Measurements from ENCODE around the gene LRRC73. TPM values are rescaled to one million over a fixed set of nuclear protein-coding genes. Genes with fewer than 3 reads are reported as not detected.
A peak's percentile ranks its signal among the peaks of the same experiment; 100 is the strongest.

Gene LRRC73
- total and polyA plus RNA-seq, 7 experiments from 2014 or later = 0.22 to 0.84 (median 0.46) TPM; not detected in 2

DNA sequence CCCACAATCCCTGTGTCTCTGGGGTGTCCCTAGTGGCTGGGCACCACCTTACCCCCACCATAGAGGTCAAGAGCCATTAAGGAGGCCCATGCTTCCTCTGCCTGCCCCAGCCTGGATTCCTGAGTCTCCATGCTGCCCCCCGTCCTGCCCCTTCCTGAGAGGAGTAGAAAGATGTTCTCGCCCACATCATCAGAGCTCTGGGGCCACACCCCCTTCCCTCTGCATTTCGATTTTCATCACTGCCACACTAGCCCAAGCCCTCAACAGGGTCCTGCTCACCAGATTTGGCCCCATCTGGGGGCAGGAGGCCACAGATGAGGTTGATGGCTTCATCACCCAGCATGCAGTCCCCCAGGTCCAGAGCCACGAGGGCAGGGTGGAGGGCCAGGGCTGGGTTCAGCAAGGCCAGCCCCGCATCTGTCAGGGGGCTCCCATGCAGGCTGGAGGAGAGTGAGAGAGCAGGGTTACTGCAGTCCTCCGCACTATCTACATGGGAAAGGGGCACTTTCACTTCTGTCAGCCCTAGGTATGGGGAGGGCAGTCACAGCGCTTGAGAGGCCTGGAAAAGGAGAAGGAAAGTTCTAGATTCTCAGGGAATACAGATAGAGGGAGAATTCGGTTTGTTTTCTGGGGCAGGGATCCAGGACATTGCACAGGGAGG lies 1.5 kb downstream of the LRRC73 start:
- H3K27me3 ChIP-seq (ENCODE audit: control insufficient read depth in 2 of 2, insufficient read depth in 2 of 2, low read length in 2 of 2) = peaks cover 0 to 9% of the 10 kb centered on the region in 2 donors
- Mint-ChIP-seq H3K36me3 (peaks cover 0 to 28% (median 14%) of the 10 kb centered on the region in 5 donors), H3K4me1 (peaks cover 10 to 39% (median 27%) of the 10 kb centered on the region in 7 donors), H3K4me3 (peak overlapping the region; percentile 76 to 94 (median 84)), H3K27me3 (peaks cover 15 to 22% (median 19%) of the 10 kb centered on the region in 5 donors), H3K27ac (peak overlapping the region in 4 of 9 donors; percentile 27 to 70 (median 44)), H3K9me3 (peaks cover 0 to 1% (median 0%) of the 10 kb centered on the region in 11 donors)
- H3K4me3 ChIP-seq (ENCODE audit: low read length) = no peak overlapping the region
- H3K4me1 ChIP-seq (ENCODE audit: control insufficient read depth in 2 of 2, insufficient read depth in 2 of 2, low read length in 2 of 2) = peaks cover 0 to 4% of the 10 kb centered on the region in 2 donors
- intact Hi-C loops (cut with micrococcal nuclease) = loop anchor here (5.0 kb wide), 1 partner anchor 141 kb away; the partner anchor contains the start of gene ZNF318 (in 2 of the 2)
- DNase-seq = no peak
- no peaks in the 10 kb centered on the region for H3K9me3 ChIP-seq (ENCODE audit: control insufficient read depth in 2 of 3, low read length in 3 of 3)
- ChIA-PET POLR2A (interaction anchor here (0.6 to 3.1 kb wide), 3 partner anchors 9 to 625 kb away, joined by 4 to 23 read pairs (median 7); partner anchors contain the start of genes POLR1C and YIPF3), CTCF (interaction anchor here (0.9 to 4.6 kb wide), 7 partner anchors 9 to 240 kb away, joined by 3 to 35 read pairs (median 4); partner anchors contain the start of genes POLR1C and YIPF3)
- ATAC-seq = no peak
- no peak overlapping the region for H3K27ac ChIP-seq (ENCODE audit: low read depth, low read length)
- H3K36me3 ChIP-seq (ENCODE audit: control insufficient read depth in 2 of 3, insufficient read depth in 3 of 3, low read length in 3 of 3) = peaks cover 0 to 48% (median 17%) of the 10 kb centered on the region in 3 experiments

- DNase-seq (peak; percentile 61 to 82 (median 70)), ATAC-seq (peak; percentile 84)
- Mint-ChIP-seq H3K27ac (peak overlapping the region in 5 of 9 donors; percentile 24 to 69 (median 58)), H3K9me3 (peaks cover 0 to 1% (median 0%) of the 10 kb centered on the region in 11 donors), H3K4me1 (peaks cover 10 to 29% (median 20%) of the 10 kb centered on the region in 7 donors), H3K4me3 (peak overlapping the region in 1 of 10 donors; percentile 29), H3K27me3 (peaks cover 15 to 22% (median 19%) of the 10 kb centered on the region in 5 donors), H3K36me3 (peaks cover 4 to 33% (median 17%) of the 10 kb centered on the region in 5 donors)
- H3K9me3 ChIP-seq (ENCODE audit: control insufficient read depth in 2 of 3, low read length in 3 of 3) = no peaks in the 10 kb centered on the region
- intact Hi-C loops (cut with micrococcal nuclease) = loop anchor here (1.0 to 5.0 kb wide), 10 partner anchors 10 to 606 kb away; partner anchors contain the start of genes ZNF318 (in 2 of the 2), CRIP3 (in 1 of the 2), DNPH1 (in 1 of the 2) and POLR1C (in 1 of the 2)
- peaks cover 0 to 4% of the 10 kb centered on the region in 2 donors for H3K4me1 ChIP-seq (ENCODE audit: control insufficient read depth in 2 of 2, insufficient read depth in 2 of 2, low read length in 2 of 2)
- H3K4me3 ChIP-seq (ENCODE audit: low read length) = no peak overlapping the region
- ChIA-PET CTCF (interaction anchor here (0.5 to 4.6 kb wide), 23 partner anchors 9 to 246 kb away, joined by 3 to 35 read pairs (median 4); partner anchors contain the start of genes DLK2, POLR1C and YIPF3), POLR2A (interaction anchor here (0.6 to 3.1 kb wide), 6 partner anchors 11 to 444 kb away, joined by 3 to 23 read pairs (median 3); partner anchors contain the start of genes DLK2, POLR1C and YIPF3)
- H3K36me3 ChIP-seq (ENCODE audit: control insufficient read depth in 2 of 3, insufficient read depth in 3 of 3, low read length in 3 of 3) = peaks cover 0 to 47% (median 12%) of the 10 kb centered on the region in 3 experiments
- H3K27me3 ChIP-seq (ENCODE audit: control insufficient read depth in 2 of 2, insufficient read depth in 2 of 2, low read length in 2 of 2) = peaks cover 0 to 9% of the 10 kb centered on the region in 2 donors
- no peak overlapping the region for H3K27ac ChIP-seq (ENCODE audit: low read depth, low read length)
These were observed 3.3 kb downstream of the LRRC73 start for GRCh38 chr6:43506667-43507471.

DNA sequence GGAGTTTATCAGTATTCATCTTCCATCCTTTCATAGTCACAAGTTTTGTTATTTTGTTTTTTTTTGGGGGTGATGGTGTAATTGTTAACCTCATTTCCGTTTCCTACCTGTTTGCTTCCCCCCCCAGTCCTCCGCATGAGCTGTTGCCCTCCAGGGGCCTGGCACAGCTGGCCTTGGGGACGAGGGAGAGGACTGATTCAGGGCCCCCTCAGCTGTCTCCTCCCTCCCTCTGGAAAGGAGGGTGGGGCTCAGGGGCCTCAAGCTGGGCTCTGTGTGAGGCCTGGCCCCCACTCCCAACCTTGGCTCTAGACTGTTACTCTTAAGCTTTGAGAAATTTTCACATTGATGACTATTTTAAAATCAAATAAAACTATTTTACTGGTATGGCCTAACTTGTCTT lies 4.0 kb downstream of the LRRC73 start:
- Mint-ChIP-seq H3K36me3 (peaks cover 7 to 34% (median 19%) of the 10 kb centered on the region in 5 donors), H3K9me3 (peaks cover 0 to 1% (median 0%) of the 10 kb centered on the region in 11 donors), H3K4me3 (no peak overlapping the region), H3K27me3 (peaks cover 15 to 22% (median 19%) of the 10 kb centered on the region in 5 donors), H3K4me1 (peaks cover 6 to 27% (median 15%) of the 10 kb centered on the region in 7 donors), H3K27ac (peak overlapping the region in 5 of 9 donors; percentile 24 to 69 (median 58))
- intact Hi-C loops (cut with micrococcal nuclease) = loop anchor here (1.0 to 5.0 kb wide), 10 partner anchors 11 to 605 kb away; partner anchors contain the start of genes ZNF318 (in 2 of the 2), CRIP3 (in 1 of the 2), DNPH1 (in 1 of the 2) and POLR1C (in 1 of the 2)
- ATAC-seq (no peak), DNase-seq (no peak)
- H3K4me3 ChIP-seq (ENCODE audit: low read length) = no peak overlapping the region
- POLR2A ChIA-PET = interaction anchor here (0.5 to 3.1 kb wide), 6 partner anchors 11 to 954 kb away, joined by 3 to 23 read pairs (median 3); partner anchors contain the start of genes DLK2, POLR1C and YIPF3
- H3K27ac ChIP-seq (ENCODE audit: low read depth, low read length) = no peak overlapping the region
- H3K36me3 ChIP-seq (ENCODE audit: control insufficient read depth in 2 of 3, insufficient read depth in 3 of 3, low read length in 3 of 3) = peaks cover 0 to 44% (median 6%) of the 10 kb centered on the region in 3 experiments
- H3K9me3 ChIP-seq (ENCODE audit: control insufficient read depth in 2 of 3, low read length in 3 of 3) = no peaks in the 10 kb centered on the region
- H3K4me1 ChIP-seq (ENCODE audit: control insufficient read depth in 2 of 2, insufficient read depth in 2 of 2, low read length in 2 of 2) = peaks cover 0 to 4% of the 10 kb centered on the region in 2 donors
- peaks cover 0 to 9% of the 10 kb centered on the region in 2 donors for H3K27me3 ChIP-seq (ENCODE audit: control insufficient read depth in 2 of 2, insufficient read depth in 2 of 2, low read length in 2 of 2)
- CTCF ChIA-PET = interaction anchor here (0.5 to 4.6 kb wide), 18 partner anchors 8 to 851 kb away, joined by 3 to 35 read pairs (median 4); partner anchors contain the start of genes POLR1C and YIPF3

GRCh38 chr6:43505718-43506117 lies 4.4 kb downstream of the LRRC73 start:
- CTCF ChIA-PET = interaction anchor here (0.7 to 4.6 kb wide), 16 partner anchors 7 to 850 kb away, joined by 3 to 35 read pairs (median 4); partner anchors contain the start of genes DNPH1, POLR1C and YIPF3
- ATAC-seq (no peak), DNase-seq (no peak)
- H3K27ac ChIP-seq (ENCODE audit: low read depth, low read length) = no peak overlapping the region
- peaks cover 6 to 26% (median 15%) of the 10 kb centered on the region in 7 donors for H3K4me1 Mint-ChIP-seq
- no peak overlapping the region for H3K4me3 ChIP-seq (ENCODE audit: low read length)
- peak overlapping the region in 2 of 9 donors; percentile 24 to 37 for H3K27ac Mint-ChIP-seq
- peaks cover 0 to 1% (median 0%) of the 10 kb centered on the region in 11 donors for H3K9me3 Mint-ChIP-seq
- H3K36me3 ChIP-seq (ENCODE audit: control insufficient read depth in 2 of 3, insufficient read depth in 3 of 3, low read length in 3 of 3) = peaks cover 0 to 44% (median 6%) of the 10 kb centered on the region in 3 experiments
- POLR2A ChIA-PET = interaction anchor here (0.5 to 3.1 kb wide), 4 partner anchors 12 to 953 kb away, joined by 3 to 23 read pairs (median 4); partner anchors contain the start of genes DLK2, POLR1C and YIPF3
- H3K27me3 Mint-ChIP-seq = peaks cover 15 to 22% (median 19%) of the 10 kb centered on the region in 5 donors
- intact Hi-C loops (cut with micrococcal nuclease) = loop anchor here (1.0 to 5.0 kb wide), 10 partner anchors 12 to 605 kb away; partner anchors contain the start of genes ZNF318 (in 2 of the 2), CRIP3 (in 1 of the 2), DNPH1 (in 1 of the 2) and POLR1C (in 1 of the 2)
- H3K36me3 Mint-ChIP-seq = peaks cover 7 to 33% (median 16%) of the 10 kb centered on the region in 5 donors
- H3K9me3 ChIP-seq (ENCODE audit: control insufficient read depth in 2 of 3, low read length in 3 of 3) = no peaks in the 10 kb centered on the region
- H3K4me3 Mint-ChIP-seq = no peak overlapping the region
- peaks cover 0 to 9% of the 10 kb centered on the region in 2 donors for H3K27me3 ChIP-seq (ENCODE audit: control insufficient read depth in 2 of 2, insufficient read depth in 2 of 2, low read length in 2 of 2)
- H3K4me1 ChIP-seq (ENCODE audit: control insufficient read depth in 2 of 2, insufficient read depth in 2 of 2, low read length in 2 of 2) = peaks cover 0 to 4% of the 10 kb centered on the region in 2 donors

DNA sequence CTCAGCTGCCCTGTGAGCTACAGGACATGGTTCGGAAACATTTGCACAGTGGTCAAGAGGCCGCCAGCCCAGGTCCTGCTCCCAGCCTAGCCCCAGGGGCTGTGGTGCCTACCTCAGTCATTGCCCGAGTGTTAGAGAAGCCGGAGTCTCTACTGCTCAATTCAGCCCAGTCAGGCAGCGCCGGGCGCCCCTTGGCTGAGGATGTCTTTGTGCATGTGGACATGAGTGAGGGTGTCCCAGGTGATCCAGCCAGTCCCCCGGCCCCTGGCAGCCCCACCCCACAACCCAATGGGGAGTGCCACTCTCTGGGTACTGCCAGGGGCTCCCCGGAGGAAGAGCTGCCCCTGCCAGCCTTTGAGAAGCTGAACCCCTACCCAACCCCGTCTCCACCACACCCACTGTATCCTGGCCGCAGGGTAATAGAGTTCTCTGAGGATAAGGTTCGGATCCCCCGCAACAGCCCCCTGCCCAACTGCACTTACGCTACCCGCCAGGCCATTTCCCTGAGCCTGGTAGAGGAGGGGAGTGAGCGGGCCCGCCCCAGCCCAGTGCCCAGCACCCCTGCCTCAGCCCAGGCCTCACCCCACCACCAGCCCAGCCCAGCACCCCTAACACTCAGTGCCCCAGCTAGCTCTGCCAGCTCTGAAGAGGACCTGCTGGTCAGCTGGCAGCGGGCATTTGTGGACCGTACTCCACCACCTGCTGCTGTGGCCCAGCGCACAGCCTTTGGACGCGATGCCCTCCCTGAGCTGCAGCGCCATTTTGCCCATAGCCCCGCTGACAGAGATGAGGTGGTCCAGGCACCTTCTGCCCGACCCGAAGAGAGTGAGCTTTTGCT lies 5.2 kb downstream of the LRRC73 start:
- H3K36me3 Mint-ChIP-seq = peaks cover 7 to 39% (median 16%) of the 10 kb centered on the region in 5 donors

More for the DNA sequence above, 5.2 kb downstream of the LRRC73 start:
- Mint-ChIP-seq H3K27me3 (peaks cover 15 to 22% (median 19%) of the 10 kb centered on the region in 5 donors), H3K9me3 (peaks cover 0 to 1% (median 0%) of the 10 kb centered on the region in 11 donors), H3K4me1 (peaks cover 6 to 26% (median 14%) of the 10 kb centered on the region in 7 donors), H3K4me3 (no peak overlapping the region), H3K27ac (peak overlapping the region in 2 of 9 donors; percentile 28 to 37)
- intact Hi-C loops (cut with micrococcal nuclease) = loop anchor here (5.0 kb wide), 1 partner anchor 138 kb away; the partner anchor contains the start of gene ZNF318 (in 2 of the 2)
- Histone ChIP-seq H3K27me3 (ENCODE audit: control insufficient read depth in 2 of 2, insufficient read depth in 2 of 2, low read length in 2 of 2) (peaks cover 0 to 9% of the 10 kb centered on the region in 2 donors), H3K27ac (ENCODE audit: low read depth, low read length) (no peak overlapping the region), H3K4me3 (ENCODE audit: low read length) (no peak overlapping the region), H3K36me3 (ENCODE audit: control insufficient read depth in 2 of 3, insufficient read depth in 3 of 3, low read length in 3 of 3) (peaks cover 0 to 51% (median 7%) of the 10 kb centered on the region in 3 experiments), H3K4me1 (ENCODE audit: control insufficient read depth in 2 of 2, insufficient read depth in 2 of 2, low read length in 2 of 2) (peaks cover 0 to 4% of the 10 kb centered on the region in 2 donors), H3K9me3 (ENCODE audit: control insufficient read depth in 2 of 3, low read length in 3 of 3) (no peaks in the 10 kb centered on the region)
- ChIA-PET POLR2A (interaction anchor here (0.5 to 3.1 kb wide), 3 partner anchors 13 to 528 kb away, joined by 6 to 23 read pairs (median 6); partner anchors contain the start of genes POLR1C and YIPF3), CTCF (interaction anchor here (0.6 to 4.6 kb wide), 13 partner anchors 9 to 276 kb away, joined by 3 to 35 read pairs (median 4); partner anchors contain the start of genes DNPH1, POLR1C, TJAP1 and YIPF3)
- ATAC-seq (no peak), DNase-seq (no peak)
